Sciatic nerve (tissue), 2 donors: ENCODE data around the gene SDR9C7. TPM values are rescaled to one million over a fixed set of nuclear protein-coding genes. Genes with fewer than 3 reads are reported as not detected.
"Not testable (repeated sequence)": the region's sequence is repeated elsewhere in the genome, so short reads cannot be mapped to it uniquely, and the experiment has no call there.

Experiments
- ATAC-seq: fragments of 200-7000 bp; cut with Tn5 transposase; one replicate; pipeline ENCODE4 v1.9.1; 2020; ENCODE audit warnings: mild to moderate bottlenecking, moderate library complexity
- DNase-seq: peaks from one replicate; pipeline ENCODE4 v3.0.0-alpha.2; 2020; ENCODE audit warnings: low spot score
- intact Hi-C: fragments of 100-400 bp; cut with DNase I; formaldehyde crosslinking; loops from one replicate; pipeline ENCODE4 v1.14.2; 2022
- total RNA-seq: library from RNA; stranded (reverse); fragmentation: NEBNext Ultra II Directional; extraction: Animal tissue kit (Norgen Biotek cat#: 25700); gene quantifications from one replicate; pipeline ENCODE4 v1.2.1, GENCODE V29; 2021
- donor health status: DM: no; HTN: no; CAD: no.
- donor health status: DM: no; HTN: no; CAD: no.

The SDR9C7 gene
- total RNA-seq, 1 donor from 2014 or later = 0.18 TPM

DNA sequence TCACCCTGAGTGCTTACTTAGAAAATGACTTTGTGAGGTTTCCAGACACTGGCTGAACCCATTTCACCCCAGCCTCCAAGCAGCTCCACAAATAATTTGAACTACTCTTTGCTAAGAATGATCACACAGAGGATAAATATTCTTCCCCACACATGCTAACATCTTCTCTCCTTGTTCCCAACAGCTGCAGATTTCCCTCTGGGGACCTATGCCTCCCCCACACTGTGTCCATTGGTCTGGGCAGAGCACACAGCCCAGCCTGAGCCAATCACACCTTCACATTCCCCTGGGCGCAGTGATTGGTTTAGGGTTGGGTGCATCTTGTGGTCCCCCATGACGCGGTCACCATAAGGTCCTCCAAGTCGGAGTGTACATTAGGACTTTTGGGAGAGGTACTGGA lies 6.9 kb downstream of the SDR9C7 start:
- DNase-seq (no peak), ATAC-seq (no peak)
- intact Hi-C loops = no loop called here

DNA sequence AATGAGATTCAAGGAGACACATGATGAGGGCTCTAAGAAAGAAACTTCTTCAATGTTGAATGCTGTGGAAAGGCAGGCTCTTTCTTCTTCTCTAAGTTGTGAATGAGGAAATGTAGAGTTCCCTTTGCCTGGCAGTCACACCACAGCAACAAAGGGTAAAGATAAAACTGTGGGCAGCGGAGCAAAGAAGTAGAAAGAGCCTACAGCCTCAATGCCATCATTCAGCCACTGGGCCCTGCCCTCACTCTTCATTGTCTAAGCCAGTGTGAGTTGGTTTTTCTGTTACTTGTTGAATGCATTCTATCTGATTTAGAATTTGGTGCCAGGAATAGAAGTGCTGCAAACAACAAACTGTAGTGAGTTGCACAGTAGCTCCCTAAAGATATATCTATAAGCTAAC lies 12.2 kb downstream of the SDR9C7 start:
- DNase-seq = no peak
- intact Hi-C loops = no loop called here
- ATAC-seq = no peak

DNA sequence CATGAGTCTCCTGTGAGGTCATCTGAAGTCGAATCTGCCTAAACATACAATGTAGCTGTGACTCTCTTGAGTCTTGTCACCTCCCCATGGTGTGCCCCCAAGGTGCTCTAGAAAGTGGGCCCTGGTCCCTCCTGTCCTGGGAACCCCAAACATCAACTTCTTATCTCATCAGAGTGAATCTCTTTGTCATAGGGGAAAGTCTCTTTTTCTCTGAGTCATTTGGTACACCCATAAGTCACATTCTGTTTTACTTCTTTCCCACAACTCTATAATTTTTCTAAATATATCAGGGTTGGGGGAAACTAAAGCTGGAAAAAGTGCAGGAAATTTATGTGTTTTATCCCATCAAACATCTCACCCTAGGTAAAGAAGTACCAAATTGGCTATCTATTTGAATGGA lies 12.9 kb downstream of the SDR9C7 start:
- intact Hi-C loops = no loop called here
- DNase-seq (no peak), ATAC-seq (no peak)

DNA sequence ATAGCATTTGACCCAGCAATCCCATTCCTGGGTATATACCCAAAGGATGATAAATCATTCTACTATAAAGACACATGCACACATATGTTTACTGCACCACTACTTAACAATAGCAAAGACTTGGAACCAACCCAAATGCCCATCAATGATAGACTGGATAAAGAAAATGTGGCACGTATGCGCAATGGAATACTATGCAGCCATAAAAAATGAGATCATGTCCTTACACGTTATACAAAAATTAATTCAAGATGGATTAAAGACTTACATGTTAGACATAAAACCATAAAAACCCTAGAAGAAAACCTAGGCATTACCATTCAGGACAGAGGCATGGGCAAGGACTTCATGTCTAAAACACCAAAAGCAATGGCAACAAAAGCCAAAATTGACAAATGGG lies 16.1 kb downstream of the SDR9C7 start:
- intact Hi-C loops, DNase-seq, ATAC-seq: not testable (repeated sequence)

DNA sequence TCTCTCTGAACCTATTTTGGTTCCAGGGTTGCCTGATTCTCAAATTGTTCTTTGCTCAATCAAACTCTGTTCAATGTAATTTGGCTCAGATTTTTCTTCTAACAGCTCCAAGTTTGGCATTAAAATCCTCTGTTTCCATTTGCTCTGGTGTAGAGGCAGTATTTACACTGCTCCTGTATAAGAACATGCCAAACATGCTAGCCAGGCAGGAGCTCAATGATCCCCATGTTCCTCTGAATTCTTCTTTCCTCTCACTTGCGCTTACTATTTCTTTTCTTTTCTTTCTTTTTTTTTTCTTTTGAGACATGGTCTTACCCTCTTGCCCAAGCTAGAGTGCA lies 17.2 kb downstream of the SDR9C7 start:
- DNase-seq (no peak), ATAC-seq (no peak)
- intact Hi-C loops = no loop called here

- intact Hi-C loops = no loop called here
- DNase-seq = no peak
- ATAC-seq = no peak
Measured at GRCh38 chr12:56916296-56916995, 17.8 kb downstream of the SDR9C7 start.

GRCh38 chr12:56914724-56915123 lies 19.5 kb downstream of the SDR9C7 start:
- intact Hi-C loops = no loop called here
- DNase-seq (no peak), ATAC-seq (no peak)

- DNase-seq = no peak
- ATAC-seq = no peak
- intact Hi-C loops = no loop called here
Measured at GRCh38 chr12:56914256-56914655, 20.0 kb downstream of the SDR9C7 start.

DNA sequence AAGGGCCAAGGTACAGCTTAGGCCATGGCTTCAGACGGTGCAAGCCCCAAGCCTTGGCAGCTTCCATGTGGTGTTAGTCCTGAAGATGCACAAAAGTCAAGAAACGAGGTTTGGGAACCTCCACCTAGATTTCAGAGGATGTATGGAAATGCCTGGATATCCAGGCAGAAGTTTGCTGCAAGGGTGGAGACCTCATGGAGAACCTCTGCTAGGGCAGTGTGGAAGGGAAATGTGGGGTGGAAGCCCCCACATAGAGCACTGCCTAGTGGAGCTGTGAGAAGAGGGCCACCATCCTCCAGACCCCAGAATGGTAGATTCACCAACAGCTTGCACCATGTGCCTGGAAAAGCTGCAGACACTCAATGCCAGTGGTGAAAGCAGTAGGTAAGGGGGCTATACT lies 24.8 kb downstream of the SDR9C7 start:
- intact Hi-C loops, DNase-seq, ATAC-seq: not testable (repeated sequence)

DNA sequence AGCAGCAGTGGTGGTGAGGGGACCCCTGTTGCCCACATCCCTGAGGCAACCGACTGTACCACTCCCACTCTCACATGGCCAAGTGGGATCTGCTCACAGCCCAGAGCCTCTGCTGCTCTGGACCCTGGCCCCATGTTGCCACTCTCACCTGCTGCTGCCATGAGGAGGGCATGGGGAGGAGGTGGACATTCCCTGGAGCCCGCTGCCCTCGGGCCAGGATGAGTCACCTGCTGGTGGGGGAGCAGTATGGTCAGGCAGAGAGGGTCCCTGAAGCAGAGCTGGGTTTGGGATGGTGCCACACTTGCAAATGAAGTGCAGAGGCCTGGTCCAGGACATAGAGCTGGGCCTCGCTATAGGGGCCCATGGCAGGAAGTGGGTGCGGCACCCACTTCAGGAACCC lies 26.1 kb downstream of the SDR9C7 start:
- DNase-seq (no peak), ATAC-seq (no peak)
- intact Hi-C loops = no loop called here

- ATAC-seq (no peak), DNase-seq (no peak)
- intact Hi-C loops = no loop called here
Measured at GRCh38 chr12:56905852-56906251, 28.4 kb downstream of the SDR9C7 start.

GRCh38 chr12:56903374-56903773 lies 30.8 kb downstream of the SDR9C7 start:
- no peak for ATAC-seq
- intact Hi-C loops = no loop called here
- no peak for DNase-seq

- ATAC-seq, DNase-seq, intact Hi-C loops: not testable (repeated sequence)
Measured at GRCh38 chr12:56901313-56901712, 32.9 kb downstream of the SDR9C7 start.

DNA sequence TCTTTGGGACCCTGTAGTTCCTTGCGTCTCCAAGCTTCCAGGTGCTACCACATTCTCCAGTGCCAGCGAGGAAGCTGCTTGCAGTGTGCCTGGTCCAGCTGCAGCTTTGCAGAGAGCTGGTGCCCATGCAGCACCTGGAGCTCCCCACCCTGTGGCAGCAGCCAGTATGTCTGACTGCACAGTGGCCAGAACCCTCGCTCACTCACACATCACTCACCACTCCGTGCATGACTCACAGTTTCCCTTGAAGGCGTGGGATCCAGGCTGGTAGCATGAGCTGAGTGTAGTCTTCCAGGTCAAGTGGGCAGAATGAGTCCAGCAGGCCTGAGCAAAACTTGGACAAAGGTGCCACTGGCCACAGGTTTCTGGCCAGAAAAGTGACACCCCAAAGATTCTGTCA lies 33.6 kb downstream of the SDR9C7 start:
- DNase-seq = no peak
- intact Hi-C loops = no loop called here
- ATAC-seq = no peak

GRCh38 chr12:56898938-56899337 lies 35.3 kb downstream of the SDR9C7 start:
- intact Hi-C loops = no loop called here
- no peak for ATAC-seq
- no peak for DNase-seq

- no peak for ATAC-seq
- intact Hi-C loops = no loop called here
- DNase-seq = no peak
Measured at GRCh38 chr12:56897844-56898361, 36.3 kb downstream of the SDR9C7 start.

GRCh38 chr12:56896082-56896481 lies 38.1 kb downstream of the SDR9C7 start:
- DNase-seq (no peak), ATAC-seq (no peak)
- intact Hi-C loops = no loop called here

- ATAC-seq (no peak), DNase-seq (no peak)
- intact Hi-C loops = no loop called here
Measured at GRCh38 chr12:56894698-56895368, 39.4 kb downstream of the SDR9C7 start.

DNA sequence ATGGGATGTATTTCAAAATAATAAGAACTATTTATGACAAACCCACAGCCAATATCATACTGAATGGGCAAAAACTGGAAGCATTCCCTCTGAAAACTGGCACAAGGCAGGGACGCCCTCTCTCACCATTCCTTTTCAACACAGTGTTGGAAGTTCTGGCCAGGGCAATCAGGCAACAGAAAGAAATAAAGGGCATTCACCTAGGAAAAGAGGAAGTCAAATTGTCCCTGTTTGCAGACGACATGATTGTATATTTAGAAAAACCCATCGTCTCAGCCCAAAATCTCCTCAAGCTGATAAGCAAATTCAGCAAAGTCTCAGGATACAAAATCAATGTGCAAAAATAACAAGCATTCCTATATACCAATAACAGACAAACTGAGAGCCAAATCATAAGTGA lies 42.3 kb downstream of the SDR9C7 start:
- intact Hi-C loops, ATAC-seq, DNase-seq: not testable (repeated sequence)

- ATAC-seq = no peak
- intact Hi-C loops = no loop called here
- DNase-seq = no peak
Measured at GRCh38 chr12:56886319-56886718, 47.9 kb downstream of the SDR9C7 start.

DNA sequence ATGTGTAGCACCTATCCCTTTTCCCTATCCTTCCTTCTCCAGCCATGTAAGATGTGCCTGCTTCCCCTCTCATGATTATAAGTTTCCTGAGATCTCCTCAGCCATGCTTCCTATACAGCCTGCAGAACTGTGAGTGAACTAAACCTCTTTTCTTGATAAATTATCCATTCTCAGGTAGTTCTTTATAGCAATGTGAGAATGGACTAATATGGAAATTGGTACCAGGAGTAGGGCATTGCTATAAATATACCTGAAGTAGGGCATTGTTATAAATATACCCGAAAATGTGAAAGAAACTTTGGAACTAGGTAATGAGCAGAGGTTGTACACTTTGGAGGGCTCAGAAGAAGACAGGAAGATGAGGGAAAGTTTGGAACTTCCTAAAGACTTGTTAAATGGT lies 48.9 kb downstream of the SDR9C7 start:
- intact Hi-C loops = no loop called here
- ATAC-seq = no peak
- DNase-seq = no peak
